Measurements from ENCODE around the gene STMN1. TPM values are rescaled to one million over a fixed set of nuclear protein-coding genes. Genes with fewer than 3 reads are reported as not detected.

The STMN1 gene
- total and polyA plus RNA-seq, 9 of the 15 experiments (the other 6 are each of a cell fraction or from before 2014, with no cell fraction given): 269 to 2,153 (median 595) TPM

DNA sequence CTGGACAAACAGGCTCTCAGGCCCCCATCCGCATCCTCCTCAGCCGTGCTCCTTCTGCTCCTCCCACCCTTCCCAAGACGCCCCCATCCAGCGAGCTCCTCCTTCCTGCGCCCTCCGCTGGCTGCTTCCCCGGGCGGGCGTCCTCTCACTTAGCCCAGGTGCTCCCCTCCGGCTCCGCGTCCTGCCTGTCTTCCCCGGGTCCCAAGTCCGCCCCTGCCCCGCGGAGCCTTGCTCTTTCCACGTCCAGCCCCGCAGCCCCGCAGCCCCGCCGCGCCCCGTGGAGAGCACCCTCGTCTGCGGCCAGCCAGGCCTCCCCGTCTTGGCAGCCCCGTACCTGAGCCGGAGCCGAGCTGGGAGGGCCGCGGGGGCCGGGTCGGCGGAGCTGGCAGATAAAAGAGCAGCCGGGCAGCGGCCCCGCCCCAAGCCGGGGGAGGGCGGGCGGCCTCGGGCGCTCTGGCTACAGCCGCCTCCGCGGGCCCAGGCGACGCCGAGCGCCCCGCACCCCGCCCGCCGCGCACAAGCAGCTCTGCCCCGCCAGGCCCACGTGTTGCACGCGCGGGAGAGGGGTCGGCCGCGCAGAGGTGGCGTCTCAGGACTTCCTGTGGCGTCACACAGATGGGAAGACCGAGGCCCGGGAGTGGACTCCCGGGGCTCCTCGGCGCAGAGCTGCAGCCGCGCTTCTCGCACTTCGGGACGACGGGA lies 30.9 kb downstream of the STMN1 start, which contains the start of gene PAQR7 (continued):
- peak; percentile 99 for TF ChIP-seq ZNF263 (CRISPR knock-in tag; IDR thresholded peaks at IDR 0.05; ENCODE audit: borderline replicate concordance)
- TF ChIP-seq PHF21A (IDR thresholded peaks at IDR 0.05; ENCODE audit: borderline replicate concordance, low read depth): no peak
- peak; percentile 98 for TF ChIP-seq CXXC5 (CRISPR knock-in tag; IDR thresholded peaks at IDR 0.05)
- peak; percentile 86 for TF ChIP-seq HNRNPL (IDR thresholded peaks at IDR 0.05; ENCODE audit: low read depth, low read length)
- TF ChIP-seq NR2C2 (CRISPR knock-in tag; IDR thresholded peaks at IDR 0.05): peak; percentile 69; the same call in 1 of the 2 replicates
- peak; percentile 81 for TF ChIP-seq NR2C2 (tag; IDR thresholded peaks at IDR 0.05)
- TF ChIP-seq NCOA2 (IDR thresholded peaks at IDR 0.05; ENCODE audit: partially characterized antibody in 2 of 2): no peak
- 0 out of 2 replicates have a peak, but pooled peaks have one; percentile 13 for TF ChIP-seq MYNN (IDR thresholded peaks at IDR 0.05)
- no peak for TF ChIP-seq MYNN (CRISPR knock-in tag; IDR thresholded peaks at IDR 0.05)
- TF ChIP-seq POLR2AphosphoS2 (IDR thresholded peaks at IDR 0.05; ENCODE audit: low read length): no peak
- TF ChIP-seq GTF2A2 (tag; IDR thresholded peaks at IDR 0.05): 0 out of 2 replicates have a peak, but pooled peaks have one; percentile 26
- TF ChIP-seq SNRNP70 (optimal IDR thresholded peaks at IDR 0.05; ENCODE audit: low read depth, low read length): no peak
- TF ChIP-seq SRSF1 (IDR thresholded peaks at IDR 0.05; ENCODE audit: low read depth, low read length): no peak
- TF ChIP-seq DPF2 (IDR thresholded peaks at IDR 0.05): peak; percentile 58; the same call in 1 of the 2 replicates
- TF ChIP-seq ZNF668 (CRISPR knock-in tag; IDR thresholded peaks at IDR 0.05): 0 out of 2 replicates have a peak, but pooled peaks have one; percentile 32
- TF ChIP-seq, protein P1, sequence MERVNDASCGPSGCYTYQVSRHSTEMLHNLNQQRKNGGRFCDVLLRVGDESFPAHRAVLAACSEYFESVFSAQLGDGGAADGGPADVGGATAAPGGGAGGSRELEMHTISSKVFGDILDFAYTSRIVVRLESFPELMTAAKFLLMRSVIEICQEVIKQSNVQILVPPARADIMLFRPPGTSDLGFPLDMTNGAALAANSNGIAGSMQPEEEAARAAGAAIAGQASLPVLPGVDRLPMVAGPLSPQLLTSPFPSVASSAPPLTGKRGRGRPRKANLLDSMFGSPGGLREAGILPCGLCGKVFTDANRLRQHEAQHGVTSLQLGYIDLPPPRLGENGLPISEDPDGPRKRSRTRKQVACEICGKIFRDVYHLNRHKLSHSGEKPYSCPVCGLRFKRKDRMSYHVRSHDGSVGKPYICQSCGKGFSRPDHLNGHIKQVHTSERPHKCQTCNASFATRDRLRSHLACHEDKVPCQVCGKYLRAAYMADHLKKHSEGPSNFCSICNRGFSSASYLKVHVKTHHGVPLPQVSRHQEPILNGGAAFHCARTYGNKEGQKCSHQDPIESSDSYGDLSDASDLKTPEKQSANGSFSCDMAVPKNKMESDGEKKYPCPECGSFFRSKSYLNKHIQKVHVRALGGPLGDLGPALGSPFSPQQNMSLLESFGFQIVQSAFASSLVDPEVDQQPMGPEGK (CRISPR knock-in tag; IDR thresholded peaks at IDR 0.05; ENCODE audit: borderline replicate concordance): no peak
- no peak for TF ChIP-seq NFYB (IDR thresholded peaks at IDR 0.05; ENCODE audit: extremely low read depth, insufficient read length)
- TF ChIP-seq, protein P2, sequence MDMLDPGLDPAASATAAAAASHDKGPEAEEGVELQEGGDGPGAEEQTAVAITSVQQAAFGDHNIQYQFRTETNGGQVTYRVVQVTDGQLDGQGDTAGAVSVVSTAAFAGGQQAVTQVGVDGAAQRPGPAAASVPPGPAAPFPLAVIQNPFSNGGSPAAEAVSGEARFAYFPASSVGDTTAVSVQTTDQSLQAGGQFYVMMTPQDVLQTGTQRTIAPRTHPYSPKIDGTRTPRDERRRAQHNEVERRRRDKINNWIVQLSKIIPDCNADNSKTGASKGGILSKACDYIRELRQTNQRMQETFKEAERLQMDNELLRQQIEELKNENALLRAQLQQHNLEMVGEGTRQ (CRISPR knock-in tag; IDR thresholded peaks at IDR 0.05): peak; percentile 75
- TF ChIP-seq POLR3G (IDR thresholded peaks at IDR 0.05; ENCODE audit: extremely low read depth, insufficient read length, insufficient replicate concordance): no peak
- no peak for TF ChIP-seq ZNF316 (IDR thresholded peaks at IDR 0.05)
- no peak for TF ChIP-seq TCF3 (CRISPR knock-in tag; IDR thresholded peaks at IDR 0.05)
- TF ChIP-seq POLR2A (conservative IDR thresholded peaks at IDR 0.05): peak; percentile 70
- no peak; the same call in 1 of the 2 replicates for TF ChIP-seq LCOR (CRISPR knock-in tag; IDR thresholded peaks at IDR 0.05)
- TF ChIP-seq STAG1 (CRISPR knock-in tag; IDR thresholded peaks at IDR 0.05; ENCODE audit: borderline replicate concordance): no peak
- TF ChIP-seq PYGO2 (tag; IDR thresholded peaks at IDR 0.05): no peak
- TF ChIP-seq, protein P3, sequence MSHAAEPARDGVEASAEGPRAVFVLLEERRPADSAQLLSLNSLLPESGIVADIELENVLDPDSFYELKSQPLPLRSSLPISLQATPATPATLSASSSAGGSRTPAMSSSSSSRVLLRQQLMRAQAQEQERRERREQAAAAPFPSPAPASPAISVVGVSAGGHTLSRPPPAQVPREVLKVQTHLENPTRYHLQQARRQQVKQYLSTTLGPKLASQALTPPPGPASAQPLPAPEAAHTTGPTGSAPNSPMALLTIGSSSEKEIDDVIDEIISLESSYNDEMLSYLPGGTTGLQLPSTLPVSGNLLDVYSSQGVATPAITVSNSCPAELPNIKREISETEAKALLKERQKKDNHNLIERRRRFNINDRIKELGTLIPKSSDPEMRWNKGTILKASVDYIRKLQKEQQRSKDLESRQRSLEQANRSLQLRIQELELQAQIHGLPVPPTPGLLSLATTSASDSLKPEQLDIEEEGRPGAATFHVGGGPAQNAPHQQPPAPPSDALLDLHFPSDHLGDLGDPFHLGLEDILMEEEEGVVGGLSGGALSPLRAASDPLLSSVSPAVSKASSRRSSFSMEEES (CRISPR knock-in tag; IDR thresholded peaks at IDR 0.05): no peak
- TF ChIP-seq HOXB6 (CRISPR knock-in tag; IDR thresholded peaks at IDR 0.05; ENCODE audit: borderline replicate concordance): no peak
- TF ChIP-seq ZNF232 (CRISPR knock-in tag; IDR thresholded peaks at IDR 0.05): peak; percentile 93
